ENCODE results near the gene PRELID3B.
"Not testable (repeated sequence)": the region's sequence is repeated elsewhere in the genome, so short reads cannot be mapped to it uniquely, and the experiment has no call there.

Gene PRELID3B

GRCh38 chr20:59047938-59048680, 5.5 kb upstream of the PRELID3B start:
- peak; percentile 47 to 52 for DNase-seq

GRCh38 chr20:59046862-59047261, 4.3 kb upstream of the PRELID3B start:
- no peak for DNase-seq

GRCh38 chr20:59044796-59045195, 2.2 kb upstream of the PRELID3B start:
- no peak for DNase-seq

GRCh38 chr20:59044295-59044694, 1.7 kb upstream of the PRELID3B start:
- DNase-seq = no peak

- peak in 1 of 2 experiments; percentile 31 for DNase-seq
Observed at GRCh38 chr20:59043698-59044097, 1.1 kb upstream of the PRELID3B start.

GRCh38 chr20:59042796-59043631, 428 bp upstream of the PRELID3B start:
- peak; percentile 96 to 97 for DNase-seq

- not testable (repeated sequence) for DNase-seq
Observed at GRCh38 chr20:59041487-59041886, 1.1 kb downstream of the PRELID3B start.

GRCh38 chr20:59040667-59041066, 1.9 kb downstream of the PRELID3B start:
- no peak for DNase-seq

GRCh38 chr20:59039233-59039632, 3.4 kb downstream of the PRELID3B start:
- DNase-seq = no peak

- no peak for DNase-seq
Observed at GRCh38 chr20:59037386-59037785, 5.2 kb downstream of the PRELID3B start.

- no peak for DNase-seq
Observed at GRCh38 chr20:59035381-59035780, 7.2 kb downstream of the PRELID3B start.

GRCh38 chr20:59033616-59034165, 8.9 kb downstream of the PRELID3B start:
- no peak for DNase-seq

GRCh38 chr20:59033093-59033492, 9.5 kb downstream of the PRELID3B start:
- no peak for DNase-seq

- no peak for DNase-seq
Observed at GRCh38 chr20:59032713-59033059, 9.9 kb downstream of the PRELID3B start.

- DNase-seq = peak; percentile 94 to 98
Observed at GRCh38 chr20:59032023-59032712, 10.4 kb downstream of the PRELID3B start, which contains the start of gene ATP5F1E. Gene ATP5F1E (minus strand): TSS chr20:59032335. CDS start chr20:59032251, 84 bp downstream.

GRCh38 chr20:59031564-59032022, 11.0 kb downstream of the PRELID3B start:
- peak in 1 of 2 experiments; percentile 40 for DNase-seq

- DNase-seq = no peak
Observed at GRCh38 chr20:59030911-59031563, 11.5 kb downstream of the PRELID3B start.

GRCh38 chr20:59028812-59029211, 13.8 kb downstream of the PRELID3B start:
- DNase-seq = no peak

GRCh38 chr20:59027741-59028320, 14.8 kb downstream of the PRELID3B start:
- DNase-seq = no peak

- no peak for DNase-seq
Observed at GRCh38 chr20:59026904-59027740, 15.5 kb downstream of the PRELID3B start.

GRCh38 chr20:59025511-59025910, 17.1 kb downstream of the PRELID3B start:
- DNase-seq = no peak
